Uterus (tissue), 4 donors: Measurements from ENCODE around the gene NTSR1. TPM values are rescaled to one million over a fixed set of nuclear protein-coding genes. Genes with fewer than 3 reads are reported as not detected.

Experiments used
- DNase-seq, 2 donors: peaks; one replicate each; pipeline ENCODE4 v3.0.0-alpha.2; 2019 to 2020
- H3K27ac ChIP-seq, 2 donors: fragments of 200-600 bp; sonication (generic); 1 replicate in 1 of 2; 2 replicates in 1 of 2; pipeline ENCODE4 v1.5.1; 2016 to 2018
- H3K27me3 ChIP-seq, 2 donors: fragments of 200-600 bp; sonication (generic); one replicate each; pipeline ENCODE4 v1.5.1; 2018 to 2019; ENCODE audit warnings: control low read depth in 1 of 2
- H3K36me3 ChIP-seq, 2 donors: fragments of 200-600 bp; sonication (generic); one replicate each; pipeline ENCODE4 v1.5.1; 2019; ENCODE audit warnings: control low read depth in 1 of 2
- H3K4me1 ChIP-seq, 2 donors: fragments of 200-600 bp; sonication (generic); one replicate each; pipeline ENCODE4 v1.5.1; 2018 to 2019; ENCODE audit warnings: control low read depth in 1 of 2
- H3K4me3 ChIP-seq, 2 donors: fragments of 200-600 bp; sonication (generic); 1 replicate in 1 of 2; 2 replicates in 1 of 2; pipeline ENCODE4 v1.5.1; 2018 to 2019; ENCODE audit warnings: mild to moderate bottlenecking in 1 of 2
- H3K9me3 ChIP-seq, 2 donors: fragments of 200-600 bp; sonication (generic); one replicate each; pipeline ENCODE4 v1.5.1; 2019; ENCODE audit warnings: control low read depth in 1 of 2
- CTCF ChIP-seq, 4 experiments: fragments of 200-600 bp in 2 of 4; fragments of 450-650 bp in 2 of 4; sonication (generic) in 2 of 4; IDR thresholded peaks; one replicate each; pipeline ENCODE4 v1.5.1; 2016 to 2019; ENCODE audit warnings: antibody characterized with exemption in 4 of 4, mild to moderate bottlenecking in 2 of 4, moderate library complexity in 1 of 4
- POLR2A ChIP-seq, 2 donors: fragments of 450-650 bp; IDR thresholded peaks; one replicate each; pipeline ENCODE4 v1.6.1; 2016; ENCODE audit warnings: antibody characterized with exemption in 2 of 2, mild to moderate bottlenecking in 1 of 2, moderate library complexity in 1 of 2
- intact Hi-C: fragments of 100-400 bp; cut with DNase I; formaldehyde crosslinking; loops from one replicate; pipeline ENCODE4 v1.15.1; 2023; ENCODE audit warnings: low total_unique reads
- total RNA-seq, 4 donors: library from RNA; depleted of rRNA in 3 of 4; stranded (reverse); fragments of >200 nt in 3 of 4; gene quantifications; one replicate each; pipeline versions ENCODE4 v1.1.0 to v1.2.4, GENCODE V29; 2014 to 2023
- donor health status: DM: yes; HTN: yes; CAD: no.

The NTSR1 gene
- total RNA-seq, 4 donors from 2014 or later: not detected

- TF ChIP-seq POLR2A (IDR thresholded peaks at IDR 0.05): no peak
- no peak for TF ChIP-seq CTCF (IDR thresholded peaks at IDR 0.05)
- Histone ChIP-seq H3K27me3 (no peaks in the 10 kb centered on the region), H3K27ac (no peak overlapping the region), H3K4me3 (no peak overlapping the region), H3K9me3 (no peaks in the 10 kb centered on the region), H3K4me1 (no peaks in the 10 kb centered on the region), H3K36me3 (no peaks in the 10 kb centered on the region)
- no peak for DNase-seq
- intact Hi-C loops: loop anchor here (10.0 kb wide), 1 partner anchor 278 kb away; no protein-coding TSS in a partner anchor
These were observed 74.2 kb downstream of the NTSR1 start for GRCh38 chr20:62782893-62783278.

GRCh38 chr20:62784497-62784896 is 75.9 kb downstream of the NTSR1 start:
- no peak overlapping the region for H3K27ac ChIP-seq
- intact Hi-C loops: loop anchor here (10.0 kb wide), 1 partner anchor 280 kb away; no protein-coding TSS in a partner anchor
- TF ChIP-seq CTCF (IDR thresholded peaks at IDR 0.05) (no peak), POLR2A (IDR thresholded peaks at IDR 0.05) (no peak)

GRCh38 chr20:62785393-62785792 is 76.8 kb downstream of the NTSR1 start:
- Histone ChIP-seq H3K4me3 (no peak overlapping the region), H3K27ac (no peak overlapping the region), H3K36me3 (no peaks in the 10 kb centered on the region), H3K27me3 (no peaks in the 10 kb centered on the region), H3K4me1 (no peaks in the 10 kb centered on the region), H3K9me3 (no peaks in the 10 kb centered on the region)
- no peak for DNase-seq
- TF ChIP-seq POLR2A (IDR thresholded peaks at IDR 0.05) (no peak), CTCF (IDR thresholded peaks at IDR 0.05) (no peak)
- intact Hi-C loops: loop anchor here (10.0 kb wide), 1 partner anchor 281 kb away; no protein-coding TSS in a partner anchor

More at GRCh38 chr20:62784497-62784896, 75.9 kb downstream of the NTSR1 start:
- H3K36me3 ChIP-seq: no peaks in the 10 kb centered on the region
- H3K9me3 ChIP-seq: no peaks in the 10 kb centered on the region
- no peak overlapping the region for H3K4me3 ChIP-seq
- H3K27me3 ChIP-seq: no peaks in the 10 kb centered on the region
- DNase-seq: no peak
- no peaks in the 10 kb centered on the region for H3K4me1 ChIP-seq

GRCh38 chr20:62786157-62786556 is 77.5 kb downstream of the NTSR1 start:
- DNase-seq: no peak
- Histone ChIP-seq H3K4me1 (no peaks in the 10 kb centered on the region), H3K9me3 (no peaks in the 10 kb centered on the region), H3K4me3 (no peak overlapping the region), H3K27ac (no peak overlapping the region), H3K36me3 (no peaks in the 10 kb centered on the region), H3K27me3 (no peaks in the 10 kb centered on the region)
- TF ChIP-seq CTCF (IDR thresholded peaks at IDR 0.05) (no peak), POLR2A (IDR thresholded peaks at IDR 0.05) (no peak)
- intact Hi-C loops: loop anchor here (10.0 kb wide), 1 partner anchor 281 kb away; no protein-coding TSS in a partner anchor

- Histone ChIP-seq H3K36me3 (no peaks in the 10 kb centered on the region), H3K27me3 (no peaks in the 10 kb centered on the region), H3K9me3 (no peaks in the 10 kb centered on the region), H3K4me3 (no peak overlapping the region), H3K4me1 (no peaks in the 10 kb centered on the region), H3K27ac (no peak overlapping the region)
- no peak for DNase-seq
- TF ChIP-seq CTCF (IDR thresholded peaks at IDR 0.05) (no peak), POLR2A (IDR thresholded peaks at IDR 0.05) (no peak)
- intact Hi-C loops: loop anchor here (10.0 kb wide), 1 partner anchor 283 kb away; no protein-coding TSS in a partner anchor
These were observed 78.7 kb downstream of the NTSR1 start for GRCh38 chr20:62787321-62787720.
